GM21529 (cell line): Measurements from ENCODE around the gene ETF1.

Source experiments
- ATAC-seq: cut with Tn5 transposase; IDR thresholded peaks from one replicate; pipeline ENCODE4 v1.9.1; 2021; ENCODE audit not compliant: unreplicated experiment

Gene ETF1

DNA sequence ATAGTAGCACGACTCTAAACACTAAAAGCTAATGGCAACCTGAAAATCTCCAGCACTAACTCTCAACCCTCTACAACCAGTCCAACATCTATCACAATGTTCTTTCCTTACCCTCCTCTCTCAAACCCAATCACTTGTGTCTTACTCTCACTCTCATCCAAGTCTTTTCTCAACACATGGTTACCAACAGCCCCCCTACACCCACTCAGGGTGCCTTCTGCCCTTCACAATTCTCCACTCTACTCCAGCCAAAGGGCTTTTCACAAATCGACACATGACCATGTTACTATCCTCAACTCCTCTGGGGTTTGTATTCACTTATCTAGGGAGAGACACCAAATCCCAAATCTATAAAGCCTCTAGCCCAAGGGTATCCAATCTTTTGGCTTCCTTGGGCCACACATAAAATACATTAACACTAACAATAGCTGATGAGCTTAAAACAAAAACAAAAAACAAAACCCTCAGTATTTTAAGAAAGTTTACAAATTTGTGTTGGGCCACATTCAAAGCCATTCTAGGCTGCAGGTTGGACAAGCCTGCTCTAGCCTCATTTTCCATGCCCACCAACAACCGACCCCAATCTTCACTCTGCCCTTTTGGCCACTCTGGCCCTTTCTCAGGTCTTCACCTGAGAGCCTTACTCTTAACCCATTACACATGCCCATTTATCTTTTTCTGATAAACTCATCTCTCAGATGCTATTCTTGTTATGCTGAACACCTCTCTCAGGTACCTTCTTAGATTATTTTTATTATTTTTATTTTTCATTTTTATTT is 20.5 kb upstream of the ETF1 start:
- no peak for ATAC-seq

DNA sequence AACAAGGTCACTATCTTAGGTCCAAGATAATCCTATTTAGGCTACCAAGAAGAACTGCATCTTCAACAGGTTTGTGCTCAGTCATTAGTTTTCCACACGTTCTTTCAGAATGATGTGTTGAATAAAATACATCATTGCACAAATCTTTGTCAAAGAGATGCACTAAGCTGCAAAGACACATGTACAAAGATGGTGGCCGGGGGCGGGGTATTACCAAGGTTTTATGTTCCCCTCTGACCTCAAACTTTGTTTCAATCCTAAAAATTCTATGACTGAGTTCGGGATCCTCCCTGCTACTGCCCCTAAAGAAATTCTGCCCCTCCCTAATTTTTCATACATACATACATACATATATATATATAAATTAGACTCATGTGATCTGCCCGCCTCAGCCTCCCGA is 17.9 kb upstream of the ETF1 start:
- ATAC-seq, result no peak

DNA sequence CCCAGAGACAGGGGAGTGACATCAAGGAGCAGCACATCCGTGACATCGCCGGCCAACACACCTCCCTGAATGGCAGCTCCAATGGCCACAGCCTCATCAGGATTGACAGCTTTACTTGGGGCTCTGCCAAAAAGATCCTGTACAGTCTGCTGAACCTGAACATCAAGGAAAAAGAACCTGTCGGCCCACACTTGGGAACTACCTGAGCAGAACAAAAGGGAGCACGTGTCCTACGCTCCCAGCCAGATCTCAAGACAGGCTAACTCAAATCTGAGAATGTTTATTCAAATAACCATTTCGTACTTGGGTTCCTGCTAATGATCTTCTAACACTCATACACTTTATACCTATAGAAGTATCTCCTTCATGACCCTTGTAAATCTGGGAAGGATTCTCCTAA is 16.9 kb upstream of the ETF1 start:
- no peak for ATAC-seq

DNA sequence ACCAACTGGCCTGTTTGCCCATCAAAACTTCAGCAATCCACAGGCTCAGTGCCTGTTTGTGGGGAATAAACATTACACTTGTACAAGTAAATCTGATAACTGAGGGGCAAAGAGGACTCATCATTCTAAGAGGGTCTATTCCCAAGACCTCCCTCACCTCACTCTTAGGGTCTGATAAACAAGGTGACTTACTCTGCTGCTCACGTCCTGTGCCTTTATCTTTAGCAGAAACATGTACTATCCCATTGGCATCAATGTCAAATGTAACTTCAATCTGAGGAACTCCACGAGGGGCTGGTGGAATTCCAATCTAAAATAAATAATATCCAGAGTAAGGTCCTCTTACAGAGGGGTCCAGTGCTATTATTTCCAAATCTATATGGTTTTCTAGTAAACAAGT is 14.6 kb upstream of the ETF1 start:
- no peak for ATAC-seq

DNA sequence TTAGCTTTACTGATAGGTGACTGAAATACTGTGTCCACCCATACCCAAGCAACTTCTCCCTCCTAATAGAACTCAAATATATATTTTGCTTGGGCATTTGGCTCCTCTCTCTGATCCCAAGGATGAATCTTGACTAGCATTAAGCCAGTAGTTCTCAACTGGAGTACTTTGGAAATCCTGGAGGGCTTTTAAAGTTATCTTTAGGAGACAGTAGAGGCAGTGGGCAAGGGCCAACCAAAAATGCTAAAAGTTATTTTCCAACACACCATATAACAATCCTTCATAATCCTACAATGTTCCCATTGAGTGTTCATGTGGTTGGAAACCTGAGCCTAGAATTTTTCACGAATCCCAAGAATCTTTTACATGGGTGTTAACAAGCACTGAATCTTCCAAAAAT is 11.1 kb upstream of the ETF1 start:
- ATAC-seq, result no peak

DNA sequence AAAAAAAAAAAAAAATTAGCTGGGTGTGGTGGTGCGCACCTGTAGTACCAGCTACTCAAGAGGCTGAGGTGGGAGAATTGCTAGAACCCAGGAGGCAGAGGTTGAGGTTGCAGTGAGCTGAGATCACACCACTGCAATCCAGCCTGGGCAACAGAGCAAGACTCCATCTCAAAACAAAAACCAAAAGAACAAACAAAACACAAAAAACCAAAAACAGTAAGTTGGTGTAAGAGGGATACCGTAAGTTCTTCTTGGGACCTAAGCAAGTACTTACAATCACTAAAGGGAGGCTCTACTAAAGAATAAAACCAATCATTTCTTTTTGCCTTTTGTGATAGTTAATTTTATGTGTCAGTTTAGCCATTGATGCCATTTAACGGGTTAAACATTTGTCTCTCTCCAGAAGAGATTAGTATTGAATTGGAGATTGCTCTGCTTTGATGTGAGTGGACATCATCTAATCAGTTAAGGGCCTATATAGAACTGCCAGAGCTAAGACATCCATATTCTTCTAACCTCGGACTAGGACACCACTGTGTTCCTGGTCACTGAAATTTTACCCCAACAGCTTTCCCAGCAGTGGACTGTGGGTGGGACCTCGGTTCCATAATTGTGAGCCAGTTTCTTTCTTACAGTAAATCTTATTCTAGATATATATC is 10.5 kb upstream of the ETF1 start:
- no peak for ATAC-seq

DNA sequence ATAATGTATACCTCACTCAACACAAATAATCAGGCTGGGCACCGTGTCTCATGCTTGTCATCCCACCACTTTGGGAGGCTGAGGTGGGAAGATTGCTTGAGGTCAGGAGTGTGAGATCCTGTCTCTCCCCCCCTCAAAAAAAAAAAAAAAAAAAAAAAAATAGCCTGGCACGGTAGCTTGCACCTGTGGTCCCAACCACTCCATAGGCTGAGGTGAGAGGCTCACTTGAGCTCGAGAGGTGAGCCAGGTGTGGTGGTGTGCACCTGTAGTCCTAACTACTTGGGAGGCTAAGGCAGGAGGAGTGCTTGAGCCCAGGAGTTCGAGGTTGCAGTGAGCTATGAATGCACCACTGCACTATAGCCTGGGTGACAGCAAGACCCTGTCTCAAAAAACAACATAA is 9.6 kb upstream of the ETF1 start:
- ATAC-seq, result no peak

DNA sequence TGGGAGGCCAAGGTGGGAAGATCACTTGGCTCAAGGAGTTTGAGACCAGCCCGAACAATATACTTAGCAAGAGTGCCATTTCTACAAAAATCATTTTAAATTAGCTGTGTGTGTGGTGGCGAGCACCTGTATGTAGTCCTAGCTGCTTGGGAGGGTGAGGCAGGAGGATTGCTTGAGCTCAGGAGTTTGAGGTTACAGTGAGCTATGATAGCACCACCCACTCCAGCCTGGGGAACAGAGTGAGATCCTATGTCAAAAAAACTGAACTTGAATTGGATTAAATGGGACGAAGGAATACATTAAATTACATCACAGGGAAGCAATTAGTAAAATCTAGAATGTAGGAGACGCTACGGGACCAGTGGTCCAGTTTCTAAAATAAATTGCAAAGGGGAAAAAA is 6.4 kb upstream of the ETF1 start:
- ATAC-seq, result no peak

DNA sequence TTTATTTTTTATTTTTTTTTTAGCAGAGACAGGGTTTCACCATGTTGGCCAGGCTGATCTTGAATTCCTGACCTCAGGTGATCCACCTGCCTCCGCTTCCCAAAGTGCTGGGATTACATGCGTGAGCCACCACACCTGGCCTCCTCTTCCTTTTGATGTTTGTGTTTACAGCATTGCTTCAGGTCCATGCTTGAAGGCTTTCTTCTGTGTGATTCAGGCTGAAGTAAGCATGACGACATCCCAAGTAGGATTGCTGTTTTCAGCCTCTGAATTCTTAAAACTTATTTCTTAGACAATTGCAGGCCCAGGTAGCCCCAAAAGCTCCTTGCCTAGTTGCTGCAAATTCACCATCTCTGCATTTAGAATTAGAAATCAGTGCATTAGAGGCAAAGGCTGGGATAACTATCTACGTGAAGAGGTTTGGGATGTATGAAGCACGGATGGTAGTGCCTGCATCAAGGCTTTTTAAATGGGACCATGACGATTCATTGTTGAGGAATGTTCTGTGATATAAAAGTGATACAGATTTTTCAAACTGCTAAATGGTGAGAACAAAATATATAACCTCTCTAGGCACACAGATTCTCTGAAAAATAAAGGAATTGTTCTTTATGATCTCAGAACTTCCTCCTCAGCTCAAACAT is 3.0 kb upstream of the ETF1 start:
- no peak for ATAC-seq

DNA sequence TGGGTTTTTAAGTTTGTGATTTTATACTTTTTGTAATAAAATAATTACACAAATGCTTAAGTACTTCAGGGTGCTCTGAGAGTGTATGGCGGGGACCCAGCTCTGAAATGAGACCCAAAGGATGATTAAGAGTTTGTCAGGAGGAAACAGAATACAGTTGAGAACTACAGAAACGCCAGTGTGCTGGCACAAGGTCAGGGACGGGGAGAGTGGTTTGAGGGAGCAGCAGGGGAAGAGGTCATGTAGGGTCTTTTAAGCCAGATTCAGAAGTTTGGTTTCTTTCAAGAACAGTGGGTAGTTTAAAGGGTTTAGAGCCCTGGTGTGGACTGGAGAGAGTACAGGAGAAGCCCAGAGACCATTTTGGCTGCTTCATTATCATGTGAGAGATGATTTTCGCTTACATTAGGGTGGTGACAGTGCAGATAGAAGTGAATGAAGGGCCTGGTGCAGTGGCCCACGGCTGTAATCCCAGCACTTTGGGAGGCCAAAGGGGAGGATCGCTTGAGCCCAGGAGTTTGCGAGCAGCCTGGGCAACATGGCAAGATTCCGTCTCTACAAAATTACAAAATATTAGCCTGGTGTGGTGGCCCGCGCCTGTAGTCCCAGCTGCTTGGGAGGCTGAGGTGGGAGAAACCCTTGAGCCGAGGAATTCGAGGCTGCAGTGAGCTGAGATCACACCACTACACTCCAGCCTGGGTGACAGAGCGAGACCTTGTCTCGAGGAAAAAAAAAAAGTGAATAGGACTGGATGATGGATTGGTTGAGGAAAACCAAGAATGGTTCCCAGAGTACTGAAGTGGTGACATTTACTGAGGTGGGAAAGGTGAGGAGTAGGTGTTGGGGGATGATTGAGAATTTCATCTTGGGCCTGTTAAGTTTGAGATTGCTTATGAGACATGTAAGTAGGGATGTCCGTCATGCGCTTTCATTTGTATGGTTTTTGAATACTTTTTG is 1.4 kb upstream of the ETF1 start:
- ATAC-seq, result no peak

DNA sequence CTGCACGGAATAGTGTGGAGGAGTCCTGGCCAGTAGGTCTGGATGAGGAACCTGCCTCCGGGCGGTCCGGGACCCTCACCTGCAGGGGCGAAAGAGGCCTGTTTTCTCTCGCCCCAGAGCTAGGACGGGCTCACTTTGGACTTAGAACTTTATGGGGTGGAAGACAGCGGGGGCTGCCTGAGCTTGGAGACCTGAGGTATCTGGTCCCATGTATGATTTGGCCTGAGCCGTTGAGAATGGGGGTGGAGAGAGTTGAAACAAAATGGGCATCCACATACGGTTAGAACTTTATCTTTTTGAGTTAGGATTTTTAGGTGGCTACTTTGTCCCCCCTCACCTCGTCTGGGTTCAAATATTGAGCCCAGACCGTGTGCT is 681 bp upstream of the ETF1 start:
- peak; percentile 45 for ATAC-seq

DNA sequence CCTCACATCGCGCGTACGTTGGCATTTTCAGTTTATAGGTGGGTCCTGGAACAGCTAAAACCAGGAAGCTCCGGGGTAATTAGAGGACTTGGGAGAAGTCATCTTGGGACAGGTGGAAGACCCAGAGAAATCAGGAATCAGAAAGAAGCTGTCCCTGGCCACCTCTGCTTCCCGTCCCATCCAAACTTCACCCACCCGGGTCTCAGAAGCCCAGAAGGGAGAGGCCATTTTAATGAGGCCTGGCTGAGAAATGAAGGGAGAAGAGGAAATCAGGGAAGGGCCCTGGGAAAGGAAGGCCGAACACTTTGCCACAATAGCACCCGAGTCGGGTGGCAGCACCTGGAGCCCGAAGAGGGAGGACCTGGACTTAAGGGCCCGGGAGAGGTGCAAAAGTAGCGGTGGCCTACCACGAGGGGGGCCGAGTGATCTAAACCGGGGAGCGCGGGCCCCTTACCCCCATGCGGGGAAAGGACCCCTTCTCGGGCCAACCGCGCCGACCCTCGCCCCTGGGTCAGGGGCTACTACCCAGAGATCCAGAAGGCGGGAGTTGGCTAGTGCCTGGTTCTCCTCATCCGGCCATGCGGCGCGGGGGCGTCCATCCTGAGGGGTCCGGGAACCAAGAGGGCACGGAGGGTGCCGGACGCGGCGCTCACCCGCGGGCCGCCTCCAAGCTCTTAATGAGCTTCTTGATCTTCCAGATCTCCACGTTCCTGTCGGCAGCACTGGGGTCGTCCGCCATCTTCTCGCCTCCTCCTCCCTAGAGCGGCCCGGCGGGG is 668 bp downstream of the ETF1 start:
- ATAC-seq, result no peak

DNA sequence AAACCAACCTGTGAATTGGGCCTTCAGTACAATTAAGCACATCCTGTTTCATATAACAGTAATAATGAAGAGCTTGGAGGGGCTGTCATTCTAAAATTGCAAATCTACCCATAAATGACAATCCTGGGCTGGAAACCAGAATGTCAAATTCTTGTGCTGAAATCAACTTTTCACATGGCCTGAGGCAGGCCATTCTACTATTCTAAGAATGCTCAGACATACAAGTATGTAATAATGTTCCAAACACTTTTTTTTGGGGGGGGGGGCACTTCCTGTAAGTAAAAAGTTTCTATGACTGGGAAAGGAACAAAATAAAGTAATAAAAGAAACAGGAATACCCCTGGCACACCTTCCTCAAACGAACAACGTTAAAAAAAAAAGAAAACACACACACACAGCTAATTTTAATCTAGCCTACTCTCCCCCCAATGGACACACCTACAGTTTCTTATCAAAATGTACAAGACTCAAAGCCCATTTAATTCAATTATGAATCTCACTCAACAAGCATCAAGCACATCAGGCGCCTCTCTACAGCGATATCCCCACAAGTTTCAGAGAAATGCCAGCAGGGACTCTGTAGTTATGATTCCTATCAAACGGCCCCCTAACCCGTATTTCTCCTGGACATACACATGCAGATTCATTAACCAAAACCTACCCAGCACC is 1.4 kb downstream of the ETF1 start:
- no peak for ATAC-seq

DNA sequence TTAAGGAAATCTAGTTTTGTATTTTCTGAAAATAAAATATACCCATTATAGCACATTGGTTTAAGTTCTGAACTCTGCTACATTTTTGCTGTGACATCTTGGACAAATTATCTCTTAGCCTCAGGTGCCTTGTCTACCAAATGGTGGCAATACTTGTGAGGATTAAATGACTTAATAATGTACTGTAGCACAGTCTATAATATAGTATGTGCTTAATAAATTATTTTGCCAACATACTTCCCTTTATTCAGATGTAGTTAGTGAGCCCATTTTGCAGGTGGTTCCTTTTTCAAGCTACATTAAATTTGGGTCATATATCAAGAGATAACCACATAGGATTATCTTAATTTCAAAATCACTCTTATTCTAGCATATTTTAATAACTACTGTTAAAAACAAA is 3.2 kb downstream of the ETF1 start:
- ATAC-seq, result no peak

DNA sequence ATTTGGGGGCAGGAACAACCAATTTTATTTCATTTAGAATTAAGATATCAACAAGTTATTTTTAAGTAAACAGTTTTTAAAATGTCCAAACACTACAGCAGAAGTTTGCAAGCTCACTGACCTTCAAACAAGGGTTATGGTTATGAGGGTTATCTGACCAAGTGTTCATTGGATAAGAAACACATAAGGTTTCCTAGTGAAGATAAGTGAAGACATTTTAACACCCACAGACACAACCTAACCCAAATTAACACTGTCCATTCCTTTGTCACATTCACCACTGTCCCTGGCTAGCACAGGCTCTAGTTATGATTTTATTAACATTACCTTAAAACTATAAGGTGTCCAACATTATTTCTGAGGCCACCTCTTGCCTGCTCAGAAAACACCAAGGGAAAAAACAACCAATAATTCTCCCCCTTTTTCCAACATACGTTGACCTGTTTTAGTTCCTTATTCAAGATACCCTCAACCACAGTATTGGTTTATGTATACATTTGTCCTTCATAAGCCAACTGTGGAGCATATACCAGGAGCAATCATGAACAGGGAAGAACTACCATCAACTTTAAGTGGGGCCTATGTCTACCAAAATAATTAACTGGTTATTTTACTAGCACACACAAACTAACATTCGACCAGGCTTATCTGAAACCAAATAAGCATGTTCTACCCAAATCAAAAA is 4.0 kb downstream of the ETF1 start:
- ATAC-seq, result no peak

DNA sequence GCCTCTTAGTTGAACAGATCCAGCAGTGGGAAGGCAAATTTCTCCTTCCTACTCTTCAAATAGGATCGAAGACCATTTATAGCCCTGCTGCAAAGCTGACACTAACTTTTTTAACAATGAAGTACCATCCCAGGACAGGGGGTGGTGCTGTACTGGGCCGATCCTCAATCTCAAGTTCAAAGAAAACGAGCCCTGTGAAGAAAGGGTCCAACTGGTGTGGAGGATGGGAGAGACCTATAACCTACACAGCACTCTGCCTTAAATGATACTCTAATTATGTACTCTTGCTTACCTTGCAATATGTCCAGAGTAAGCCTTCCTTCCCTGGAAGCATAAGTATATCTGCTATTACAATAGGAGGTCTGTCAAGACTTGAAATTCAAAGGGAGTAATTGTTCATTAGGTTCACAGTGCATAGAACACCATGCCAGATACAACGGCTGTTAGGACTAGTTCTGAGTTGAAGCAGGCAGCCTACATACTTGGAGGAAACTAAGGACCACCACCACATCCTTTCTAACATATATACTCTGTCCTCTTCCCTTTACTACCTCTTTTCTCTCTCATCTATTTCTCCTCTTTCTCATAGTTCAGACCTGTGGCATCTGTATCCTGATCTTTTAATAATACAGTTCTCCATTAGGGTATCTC is 6.2 kb downstream of the ETF1 start:
- ATAC-seq, result no peak

DNA sequence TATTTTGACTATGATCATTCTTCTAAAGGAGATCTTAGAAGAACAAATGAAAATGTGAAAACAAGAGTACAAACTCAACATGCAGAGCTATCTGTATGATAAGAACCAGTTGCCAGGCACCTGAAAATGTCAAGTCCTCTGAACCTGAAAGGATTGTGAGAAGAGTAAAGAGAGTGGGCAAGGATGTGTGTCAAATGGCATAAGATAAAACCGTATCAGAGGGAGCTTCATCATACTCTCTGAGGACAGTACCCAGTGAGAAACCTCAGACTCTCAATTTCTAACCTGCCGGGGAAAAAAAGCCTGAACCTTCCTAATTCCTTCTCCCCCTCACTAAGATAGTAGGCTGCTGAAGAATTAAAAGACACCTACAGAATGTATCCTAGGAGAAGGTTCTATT is 6.8 kb downstream of the ETF1 start:
- ATAC-seq, result no peak

DNA sequence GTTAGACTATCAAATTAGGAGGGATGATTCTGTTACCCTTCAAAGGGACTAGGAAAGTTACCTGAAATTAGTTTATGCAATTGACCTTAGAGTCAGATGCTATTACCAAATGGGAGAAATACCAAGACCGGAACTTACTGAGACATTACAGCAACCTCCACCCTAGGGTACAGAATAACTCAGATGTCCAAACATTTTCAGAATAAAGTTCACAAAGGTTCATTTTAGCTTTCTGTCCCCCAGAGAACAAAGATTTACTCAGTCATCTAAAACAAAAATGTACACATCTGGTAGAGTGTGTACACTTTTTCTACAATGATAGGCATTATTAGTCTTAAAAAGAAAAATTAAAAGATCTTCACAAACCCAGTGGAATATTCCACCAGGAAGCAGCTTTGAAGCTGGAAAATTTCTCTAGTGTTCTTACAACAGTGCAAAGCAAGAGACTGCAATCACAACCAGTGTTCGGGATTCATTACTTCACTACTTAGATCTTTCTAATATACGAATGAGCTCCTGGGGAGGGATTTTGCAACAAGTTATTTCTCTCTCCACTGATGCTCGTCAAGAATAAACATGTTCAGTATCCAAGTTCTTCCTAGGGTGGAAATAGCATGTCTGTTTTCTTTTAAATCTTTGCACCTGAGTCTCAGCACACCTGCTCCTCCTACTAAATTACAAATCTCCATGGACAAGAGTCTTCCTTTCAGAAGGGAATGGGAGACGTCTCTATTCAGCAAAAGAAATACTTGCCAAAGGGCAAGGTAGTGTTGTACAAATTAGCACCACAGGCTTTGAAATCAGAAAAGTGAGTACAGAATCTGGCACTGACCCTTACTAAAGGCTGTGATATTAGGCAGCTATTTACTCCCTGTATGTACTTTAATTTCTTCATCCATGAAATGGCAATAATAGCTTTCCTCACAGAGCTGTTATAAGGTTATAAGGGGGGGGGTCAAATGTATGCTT is 8.8 kb downstream of the ETF1 start:
- no peak for ATAC-seq
